ENCODE data around the gene DENND5A.

Gene DENND5A

DNA sequence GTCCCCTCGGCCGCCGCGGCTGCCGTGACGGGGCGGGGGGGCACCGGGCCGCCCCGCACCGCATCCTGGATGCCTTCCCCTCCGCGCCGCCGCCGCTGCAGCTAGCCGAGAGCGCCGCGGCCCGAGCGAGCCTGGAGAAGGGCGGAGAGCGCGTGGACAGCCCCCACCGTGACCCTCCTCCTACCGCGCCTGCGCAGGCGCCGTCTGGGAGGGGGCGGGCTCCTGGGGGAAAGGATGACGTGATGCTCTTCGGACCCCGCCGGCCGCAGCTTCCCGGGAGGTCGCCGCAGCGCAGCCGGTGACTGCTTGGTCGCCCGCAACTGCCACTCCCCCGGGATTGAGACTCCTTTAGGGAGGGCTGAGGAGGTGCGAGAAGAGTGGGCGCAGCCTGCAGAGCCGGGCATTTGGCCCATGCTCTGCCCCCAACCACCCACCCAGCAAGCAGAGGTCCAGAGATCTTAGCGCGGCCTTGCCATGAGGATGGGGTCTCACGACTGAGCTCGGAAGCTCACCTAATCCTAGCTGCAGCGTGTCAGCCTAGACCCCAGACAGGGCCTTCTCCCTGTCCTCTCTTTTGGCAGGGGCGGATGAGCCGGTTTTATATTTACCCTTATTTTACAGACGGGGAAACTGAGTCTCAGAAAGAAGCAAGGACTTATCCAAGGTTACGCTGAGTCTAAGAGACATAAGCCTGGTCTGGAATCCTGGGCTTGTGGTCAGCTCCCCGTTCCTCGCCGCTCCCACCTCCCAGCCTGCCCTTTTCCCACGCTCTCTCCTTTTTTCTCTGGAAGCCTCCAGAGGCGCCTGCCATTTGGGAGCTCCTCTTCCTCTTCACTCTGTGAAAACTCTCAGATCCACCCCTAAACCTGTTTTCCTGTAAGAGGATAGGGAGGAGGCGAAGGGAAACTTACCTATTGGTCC, at the start of gene DENND5A:
DENND5A (minus strand) TSS at position 140 of the 921 bp plus-strand sequence. CDS start 281 bp downstream, outside the sequence.
- DNase-seq, result peak in 5 of 6 experiments; percentile 21 to 50 (median 38)

DNA sequence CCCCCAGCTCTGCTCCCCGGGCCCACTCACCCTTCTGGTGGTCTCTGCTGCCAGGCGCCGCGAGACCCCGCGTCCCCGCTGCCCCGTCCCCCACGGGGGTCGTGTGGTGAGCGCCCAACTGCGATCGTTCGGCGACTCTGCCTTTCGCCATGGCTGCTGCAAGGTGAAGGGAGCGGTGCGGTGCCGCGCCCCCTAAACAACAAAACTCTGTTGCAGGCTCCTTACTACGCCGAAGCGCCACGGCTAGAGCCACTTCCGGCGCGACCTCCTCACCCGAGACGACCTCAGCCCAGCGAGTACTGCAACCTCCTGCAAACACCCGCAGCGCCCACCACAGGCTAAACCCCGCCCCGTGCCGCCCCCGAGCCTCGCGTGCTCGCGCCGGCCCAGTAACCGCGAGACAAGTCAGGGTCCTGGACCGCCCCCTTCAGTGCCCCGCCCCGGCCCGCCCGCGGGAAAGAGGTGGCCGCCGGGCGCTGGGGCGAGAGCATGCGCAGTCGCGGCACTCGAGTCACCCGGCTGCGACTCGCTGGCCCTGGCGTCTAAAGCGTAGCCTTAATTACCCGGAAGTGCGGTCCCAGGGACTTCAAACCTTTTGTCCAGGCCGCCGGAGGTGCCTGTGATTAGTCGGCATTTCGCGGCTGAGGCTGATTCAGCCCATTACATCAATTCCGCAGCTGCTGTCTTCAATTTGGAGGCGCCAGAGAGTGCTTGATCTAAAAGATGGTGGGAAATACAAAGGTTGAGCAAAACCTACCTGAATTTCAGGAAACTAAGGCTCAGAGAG, 49.3 kb upstream of the DENND5A start, which contains the start of gene TMEM41B:
TMEM41B (minus strand) TSS at position 303 of the 787 bp plus-strand sequence; CDS start at position 151, 152 bp downstream.
- peak; percentile 97 to 99 (median 98) for DNase-seq

DNA sequence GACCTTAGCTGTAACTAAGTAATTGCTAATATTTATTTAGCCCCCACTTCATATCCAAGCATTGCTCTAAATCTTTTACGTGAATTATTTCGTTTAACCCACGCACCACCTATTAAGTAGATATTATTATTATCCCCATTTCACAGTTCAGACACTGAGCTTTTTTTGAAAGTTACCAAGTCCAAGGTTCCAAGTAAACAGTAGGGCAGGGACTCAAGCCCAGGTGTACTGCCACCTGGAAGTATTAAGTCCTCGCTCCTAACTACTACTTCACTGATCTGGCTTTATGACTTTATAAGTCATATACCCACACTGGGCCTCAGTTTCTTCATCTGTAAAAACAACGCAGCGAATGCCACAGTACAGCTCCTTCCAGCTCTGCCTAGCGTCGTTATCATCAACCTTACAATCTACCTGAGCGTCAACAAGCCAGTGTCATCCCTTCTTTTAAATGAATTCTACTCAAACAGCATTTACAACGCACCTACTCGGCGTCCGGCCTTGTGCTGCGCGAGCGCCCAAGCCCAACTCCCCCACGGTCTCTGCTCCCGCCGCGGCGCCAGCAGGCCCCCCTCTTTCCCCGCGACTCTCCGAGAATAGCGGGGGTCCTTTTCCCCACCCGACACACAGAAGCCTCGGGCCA, 48.6 kb upstream of the DENND5A start:
- peak in 3 of 6 experiments; percentile 24 to 56 (median 36) for DNase-seq

DNA sequence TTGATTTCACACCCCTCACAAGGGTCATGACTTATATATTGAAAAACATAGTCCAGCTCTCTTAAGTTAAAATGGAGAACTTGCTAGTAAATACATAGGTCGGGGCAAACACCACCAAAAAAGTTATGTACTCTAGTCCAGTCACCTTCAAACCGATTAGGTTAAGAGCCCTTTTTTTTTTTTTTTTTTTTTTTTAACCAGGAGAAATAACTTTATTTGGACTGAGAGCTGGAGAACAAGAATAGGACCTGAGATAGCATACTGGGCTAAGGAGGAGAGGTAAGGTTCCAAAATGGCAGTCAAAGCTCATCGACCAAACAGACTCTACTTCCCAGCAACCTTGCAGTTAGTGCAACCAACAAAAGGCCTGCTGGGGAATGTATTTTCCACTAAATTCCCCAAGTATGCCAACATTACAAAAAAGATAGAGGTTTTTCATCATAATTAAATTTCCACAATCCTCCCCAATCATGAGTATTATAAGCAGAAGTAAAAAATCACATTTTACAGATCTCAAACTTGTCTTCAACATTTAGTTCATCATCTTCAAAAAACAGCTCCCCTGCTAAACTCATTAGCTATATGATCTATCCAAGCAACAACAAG, 45.4 kb upstream of the DENND5A start:
- DNase-seq, result no peak

DNA sequence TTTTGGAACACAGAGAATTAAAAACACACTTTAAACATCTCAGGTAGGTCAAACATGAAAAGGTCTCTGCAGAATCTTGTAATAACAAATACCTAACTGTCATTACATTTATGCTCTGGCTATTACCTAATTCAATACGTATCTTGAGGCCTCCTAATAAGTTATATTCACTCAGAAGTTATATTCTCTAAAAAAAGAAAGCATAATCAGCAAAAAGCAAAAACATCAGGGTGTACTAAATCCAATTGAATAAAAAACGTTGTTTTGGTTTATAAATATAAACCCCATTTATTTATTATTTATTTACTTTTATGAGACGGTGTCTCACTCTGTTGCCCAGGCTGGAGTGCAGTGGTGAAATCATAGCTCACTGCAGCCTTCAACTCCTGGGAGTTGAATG, 39.0 kb upstream of the DENND5A start:
- no peak for DNase-seq

DNA sequence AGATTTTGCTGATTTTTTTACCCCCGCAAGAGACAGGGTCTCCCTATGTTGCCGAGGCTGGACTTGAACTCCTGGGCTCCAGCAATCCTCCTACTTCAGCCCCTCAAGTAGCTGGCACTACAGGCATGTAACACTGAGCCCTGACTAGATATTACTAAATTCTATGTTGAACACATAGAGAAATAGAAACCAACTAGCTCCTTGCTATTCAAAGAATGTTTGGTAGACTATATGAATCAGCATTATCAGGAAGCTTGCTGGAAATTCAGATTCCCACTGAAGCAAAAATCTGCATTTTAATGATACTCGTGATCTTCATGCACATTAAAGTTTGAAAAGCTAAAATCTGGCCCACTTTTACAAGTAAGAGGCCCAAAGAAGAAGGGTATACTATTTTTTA, 37.3 kb upstream of the DENND5A start:
- DNase-seq, result no peak

DNA sequence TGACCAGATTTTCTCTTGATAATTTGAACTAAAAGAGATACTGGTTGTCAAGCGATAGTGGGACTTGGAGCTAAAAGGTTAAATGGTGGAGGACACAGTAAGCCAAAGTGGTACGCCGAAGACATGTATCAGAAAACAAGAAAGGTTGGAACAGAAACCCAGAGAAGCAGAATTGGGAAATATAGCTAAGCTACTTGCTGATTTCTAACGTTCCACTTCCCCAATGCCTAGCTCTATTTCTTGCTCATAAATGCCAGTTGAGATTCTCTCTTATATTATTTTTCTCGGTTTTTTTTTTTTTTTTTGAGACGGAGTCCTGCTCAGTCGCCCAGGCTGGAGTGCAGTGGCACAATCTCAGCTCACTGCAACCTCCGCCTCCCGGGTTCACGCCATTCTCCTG, 36.6 kb upstream of the DENND5A start:
- no peak for DNase-seq

DNA sequence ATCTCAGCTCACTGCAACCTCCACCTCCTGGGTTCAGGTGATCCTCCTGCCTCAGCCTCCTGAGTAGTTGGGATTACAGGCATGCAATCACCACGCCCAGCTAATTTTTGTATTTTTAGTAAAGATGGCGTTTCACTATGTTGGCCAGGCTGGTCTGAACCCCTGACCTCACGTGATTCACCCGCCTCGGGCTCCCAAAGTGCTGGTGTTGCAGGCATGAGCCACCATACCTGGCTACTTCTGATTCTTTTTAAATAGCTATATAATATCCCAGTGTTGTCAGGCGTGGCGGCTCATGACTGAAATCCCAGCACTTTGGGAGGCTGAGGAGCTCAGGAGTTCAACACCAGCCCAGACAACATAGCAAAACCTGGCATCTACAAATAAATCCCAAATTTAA, 28.5 kb upstream of the DENND5A start:
- DNase-seq, result no peak

DNA sequence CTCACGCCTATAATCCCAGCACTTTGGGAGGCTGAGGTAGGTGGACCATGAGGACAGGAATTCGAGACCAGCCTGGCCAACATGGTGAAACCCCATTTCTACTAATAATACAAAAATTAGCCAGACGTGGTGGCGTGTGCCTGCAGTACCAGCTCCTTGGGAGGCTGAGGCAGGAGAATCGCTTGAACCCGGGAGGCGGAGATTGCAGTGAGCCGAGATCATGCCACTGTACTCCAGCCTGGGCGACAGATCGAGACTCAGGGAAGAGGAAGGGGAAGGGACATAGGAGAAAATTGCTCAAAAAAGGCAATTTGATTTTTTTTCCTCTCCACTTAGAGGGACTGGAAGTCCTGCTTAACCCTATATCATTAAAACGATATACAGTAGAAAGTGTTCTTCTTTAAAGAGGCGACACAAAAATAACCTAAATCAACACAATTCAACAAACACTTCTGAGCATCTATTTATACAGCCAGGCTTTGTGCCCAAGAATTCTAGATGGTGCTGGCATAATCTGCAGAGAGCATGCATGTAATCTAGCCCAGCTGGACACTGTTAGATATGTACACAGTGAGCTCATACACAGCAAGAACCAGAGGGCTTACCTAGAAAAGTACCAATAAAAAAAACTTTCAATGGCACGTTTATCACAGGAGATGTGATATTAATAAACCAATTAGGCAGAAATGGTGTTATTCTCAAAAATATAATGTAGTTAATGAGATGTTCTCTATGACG, 20.9 kb upstream of the DENND5A start:
- DNase-seq, result no peak

DNA sequence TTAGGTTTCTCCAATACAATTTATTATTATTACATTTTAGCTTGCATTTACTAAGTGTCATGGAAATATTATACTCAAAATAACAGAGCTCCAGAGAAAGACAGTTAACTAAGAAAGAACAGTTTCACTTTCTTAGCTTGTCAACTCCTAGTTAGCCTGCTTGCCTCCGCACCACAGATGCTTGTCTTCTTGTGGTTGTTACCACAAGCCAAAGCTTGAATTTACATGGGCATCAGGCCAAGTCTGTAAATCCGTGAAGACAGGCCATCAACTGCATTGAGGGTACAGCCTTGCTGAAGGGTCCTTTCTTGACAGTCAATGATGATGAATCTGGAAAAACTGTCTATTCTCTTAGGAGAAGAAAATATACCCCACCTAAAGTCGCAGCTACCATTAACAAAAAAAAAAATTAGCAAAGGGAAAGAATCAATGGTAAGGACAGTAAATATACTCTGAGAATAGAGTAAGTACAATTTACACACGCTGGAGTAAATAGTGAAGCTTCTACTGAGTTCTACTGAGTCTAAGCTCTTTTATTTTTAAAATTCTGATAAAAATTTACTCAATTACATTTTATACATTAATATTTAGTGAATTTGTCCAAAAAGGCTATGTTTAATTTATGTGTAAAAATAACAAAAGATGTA, 15.6 kb upstream of the DENND5A start:
- DNase-seq, result peak; percentile 6 to 71 (median 57)

DNA sequence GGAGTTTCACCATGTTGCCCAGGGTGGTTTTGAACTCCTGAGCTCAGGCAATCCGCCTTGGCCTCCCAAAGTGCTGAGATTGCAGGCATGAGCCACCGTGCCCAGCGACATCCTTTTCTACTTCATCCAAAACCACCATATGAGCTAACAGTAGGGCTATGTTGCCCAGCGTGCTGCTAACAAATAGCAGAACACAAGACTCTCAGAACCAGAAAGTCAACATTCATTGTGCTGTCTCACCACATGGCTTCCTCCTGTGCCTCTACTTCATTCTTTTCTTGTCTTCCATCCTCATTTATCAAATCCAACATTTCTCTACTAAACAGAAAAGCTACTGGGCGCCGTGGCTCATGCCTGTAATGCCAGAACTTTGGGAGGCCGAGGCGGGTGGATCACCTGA, 12.0 kb upstream of the DENND5A start:
- DNase-seq, result no peak

DNA sequence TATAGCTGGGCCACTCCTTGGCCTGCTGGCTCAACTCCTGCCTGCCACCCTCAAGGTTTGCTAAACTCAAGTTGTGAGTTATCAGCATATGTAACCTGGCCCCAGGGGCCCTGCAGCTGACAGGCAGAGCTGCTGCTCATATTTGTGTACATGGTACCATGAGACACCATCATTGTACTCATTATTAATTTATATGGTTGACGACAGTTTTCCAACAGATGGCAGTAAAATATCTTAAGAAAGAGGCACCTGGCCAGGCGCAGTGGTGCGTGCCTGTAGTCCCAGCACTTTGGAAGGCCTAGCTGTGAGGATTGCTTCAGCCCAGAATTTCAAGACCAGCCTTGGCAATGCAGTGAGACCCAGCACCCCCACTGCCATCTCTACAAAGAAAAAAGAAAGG, 11.4 kb upstream of the DENND5A start:
- DNase-seq, result no peak

DNA sequence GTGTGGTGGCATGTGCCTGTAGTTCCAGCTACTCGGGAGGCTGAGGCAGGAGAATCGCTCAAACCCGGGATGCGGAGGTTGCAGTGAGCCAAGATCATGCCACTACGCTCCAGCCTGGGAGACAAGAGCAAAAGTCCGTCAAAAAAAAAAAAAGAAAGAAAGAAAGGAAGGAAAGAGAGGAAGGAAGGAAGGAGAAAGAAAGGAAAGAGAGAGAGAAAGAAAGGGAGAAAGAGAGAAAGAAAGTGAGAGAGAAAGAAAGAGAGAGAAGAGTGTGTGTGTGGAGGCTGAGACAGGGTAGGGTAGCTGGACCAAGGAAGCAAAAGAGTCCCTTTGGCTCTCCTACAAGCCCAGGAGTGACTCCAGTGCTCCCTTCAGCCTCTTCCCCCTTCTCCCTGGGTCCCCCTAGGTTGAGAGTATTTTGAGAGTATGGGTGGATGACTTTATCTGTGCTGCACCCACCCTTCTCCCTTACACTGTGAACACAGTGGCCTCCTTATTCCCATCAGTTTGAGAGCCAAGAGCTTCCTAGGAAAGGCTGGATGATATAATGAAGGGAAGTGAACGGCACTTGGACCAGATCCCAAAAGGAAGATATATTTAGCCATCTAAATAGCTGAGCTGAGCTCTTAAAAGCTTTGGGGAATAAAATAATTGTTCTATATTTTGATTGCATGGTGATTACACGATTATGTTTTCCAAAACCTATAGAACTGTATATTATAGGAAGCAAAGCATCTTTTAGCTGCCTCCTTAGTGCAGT, 9.5 kb upstream of the DENND5A start:
- DNase-seq, result no peak

DNA sequence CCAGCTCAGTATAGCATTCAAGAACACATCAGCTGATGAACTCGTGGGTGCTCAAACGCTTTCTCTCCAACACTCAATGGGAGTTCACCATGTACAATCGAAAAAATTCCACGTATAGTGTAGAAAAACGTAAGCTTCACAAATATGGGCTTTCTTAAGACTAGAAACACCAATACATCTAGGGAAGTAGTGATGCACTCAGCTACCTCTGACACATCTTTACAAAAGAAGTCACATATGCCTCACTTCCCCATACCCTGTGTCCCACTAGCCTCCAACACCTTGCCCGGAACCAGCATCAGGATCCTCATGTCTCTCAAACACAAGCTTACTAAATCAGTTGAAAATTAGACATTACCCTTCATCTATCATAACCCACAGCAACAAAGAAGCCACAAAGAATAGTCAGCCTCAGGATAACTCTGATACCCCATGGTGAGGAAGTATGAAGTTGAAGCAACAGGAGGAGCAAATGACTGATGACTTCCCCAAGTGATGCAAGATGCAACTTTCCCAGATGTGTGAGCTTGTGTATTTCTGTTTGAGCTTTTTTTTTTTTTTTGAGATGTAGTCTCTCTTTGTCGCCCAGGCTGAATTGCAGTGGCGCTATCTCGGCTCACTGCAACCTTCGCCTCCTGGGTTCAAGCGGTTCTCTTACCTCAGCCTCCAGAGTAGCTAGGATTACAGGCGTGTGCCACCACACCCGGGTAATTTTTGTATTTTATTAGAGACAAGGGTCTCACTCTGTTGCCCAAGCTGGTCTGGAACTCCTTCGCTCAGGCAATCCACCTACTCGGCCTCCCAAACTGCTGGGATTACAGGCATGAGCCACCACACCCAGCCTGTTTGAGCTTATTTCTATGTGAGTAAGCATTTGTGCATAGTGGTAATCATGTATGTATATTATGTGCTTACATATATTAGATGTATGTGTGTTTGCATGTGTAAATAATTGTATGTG, 8.5 kb upstream of the DENND5A start:
- DNase-seq, result peak in 1 of 6 experiments; percentile 4

DNA sequence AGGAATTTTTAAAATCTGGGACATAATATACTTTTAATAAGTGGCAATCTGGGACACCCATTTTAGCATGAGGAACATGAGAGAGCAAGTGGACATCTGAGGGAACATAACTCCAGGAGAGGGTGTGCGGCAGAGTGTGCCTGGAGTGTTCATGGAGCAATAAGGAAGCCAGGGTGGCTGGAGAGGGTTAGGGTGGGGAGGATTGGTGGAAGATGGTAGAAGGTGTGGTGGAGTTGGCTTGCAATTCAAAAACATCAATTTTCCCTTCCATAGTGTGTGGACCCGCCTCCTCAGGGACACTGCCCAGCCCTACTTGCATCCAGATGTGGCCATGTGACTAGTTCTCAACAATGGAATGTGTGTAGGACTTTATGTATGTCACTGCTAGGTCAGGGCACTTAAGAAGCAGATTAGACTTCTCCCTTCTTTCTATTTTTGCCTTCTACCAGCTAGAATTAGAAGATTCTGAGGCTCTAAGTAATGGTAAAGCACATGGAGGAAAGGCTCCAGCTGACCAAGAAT, 4.4 kb upstream of the DENND5A start:
- DNase-seq, result no peak

DNA sequence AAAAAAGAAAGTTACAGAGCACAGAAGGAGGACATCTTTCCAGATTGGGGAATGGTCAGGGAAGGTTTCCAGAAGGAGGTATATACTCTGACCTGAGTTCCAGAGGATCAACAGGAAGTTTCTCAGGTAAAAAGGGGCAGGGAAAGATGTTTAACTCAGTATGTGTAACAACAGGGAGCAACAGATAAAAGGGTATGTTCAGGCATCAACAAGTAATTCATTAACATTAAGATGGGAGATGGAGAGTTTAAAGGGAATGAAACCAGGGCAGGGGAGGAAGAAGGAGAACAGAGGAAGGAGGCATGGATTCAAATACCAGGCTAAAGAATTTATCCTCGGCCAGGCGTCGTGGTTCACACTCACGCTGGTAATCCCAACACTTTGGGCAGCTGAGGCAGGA, 2.5 kb upstream of the DENND5A start:
- no peak for DNase-seq

DNA sequence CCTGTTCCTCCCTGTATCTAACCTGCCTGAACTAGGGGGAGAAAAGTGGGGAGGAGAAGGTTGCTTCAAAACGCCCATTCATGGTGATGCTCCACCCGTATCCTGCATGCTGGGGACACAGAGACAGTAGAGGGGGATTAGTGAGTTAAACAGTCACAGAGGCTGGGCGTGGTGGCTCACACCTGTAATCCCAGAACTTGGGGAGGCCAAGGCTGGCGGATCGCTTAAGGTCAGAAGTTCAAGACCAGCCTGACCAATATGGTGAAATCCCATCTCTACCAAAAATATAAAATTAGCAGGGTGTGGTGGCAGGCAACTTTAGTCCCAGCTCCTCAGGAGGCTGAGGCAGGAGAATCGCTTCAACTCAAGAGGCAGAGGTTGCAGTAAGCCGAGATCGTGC, 1.8 kb upstream of the DENND5A start:
- no peak for DNase-seq

DNA sequence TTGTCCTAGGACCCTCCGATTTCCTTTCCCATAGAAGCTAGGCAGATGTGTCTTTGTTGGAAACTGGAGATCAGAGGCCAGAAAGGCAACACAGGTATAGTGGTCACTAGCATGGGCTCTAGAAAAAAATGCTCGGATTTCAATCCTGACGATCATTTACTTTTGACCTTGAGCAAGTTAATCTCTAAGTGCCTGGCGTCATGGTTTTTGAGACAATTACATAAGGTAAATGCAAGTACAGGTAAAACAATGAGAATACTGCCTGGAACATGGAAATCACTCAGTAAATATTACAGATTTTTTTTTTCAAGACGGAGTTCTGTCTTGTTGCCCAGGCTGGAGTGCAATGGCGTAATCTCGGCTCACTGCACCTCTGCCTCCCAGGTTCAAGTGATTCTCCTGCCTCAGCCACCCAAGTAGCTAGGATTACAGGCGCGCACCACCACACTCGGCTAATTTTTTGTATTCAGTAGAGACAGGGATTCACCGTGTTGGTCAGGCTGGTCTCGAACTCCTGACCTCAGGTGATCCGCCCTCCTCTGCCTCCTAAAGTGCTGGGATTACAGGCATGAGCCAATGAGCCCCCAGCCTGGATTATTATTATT, 1.1 kb upstream of the DENND5A start:
- no peak for DNase-seq

Data from stimulated activated naive CD4-positive, alpha-beta T cell (primary cell).